UCSD-AML1 (cell line): ENCODE measurements around the gene PRPSAP1.

Experiments used
- DNase-seq: peaks from one replicate; lab custom pipeline; 2025; ENCODE audit not compliant: unreplicated experiment; lab: John Stamatoyannopoulos, UW

The PRPSAP1 gene

GRCh38 chr17:76383546-76384221, 30.0 kb upstream of the PRPSAP1 start:
- DNase-seq = peak; percentile 64

GRCh38 chr17:76382803-76383545, 29.3 kb upstream of the PRPSAP1 start:
- peak; percentile 64 for DNase-seq

DNA sequence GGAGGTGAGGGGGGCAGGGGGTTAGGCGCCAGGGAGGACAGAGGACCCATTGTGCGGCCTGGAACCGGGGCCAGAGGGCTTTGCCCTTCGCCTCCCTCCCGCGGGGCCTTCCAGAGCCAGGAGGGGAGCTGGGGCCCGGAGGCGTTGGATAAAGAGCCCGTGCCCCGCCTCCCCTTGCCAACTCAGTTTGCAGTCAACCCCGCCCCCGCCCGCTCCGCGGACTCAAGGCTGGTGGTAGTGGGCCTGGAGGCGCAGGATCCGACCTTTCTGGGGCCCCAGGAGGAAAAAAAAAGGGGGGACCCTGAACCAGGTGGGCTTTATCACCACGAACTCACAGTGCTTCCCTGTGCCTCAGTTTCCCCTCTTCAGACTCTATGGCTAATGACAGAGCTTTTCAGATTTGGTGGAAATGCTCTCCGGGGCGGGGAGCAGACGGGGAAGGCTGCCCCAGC, 28.7 kb upstream of the PRPSAP1 start:
- no peak for DNase-seq

- DNase-seq = no peak
Observed at GRCh38 chr17:76381633-76382350, 28.1 kb upstream of the PRPSAP1 start.

DNA sequence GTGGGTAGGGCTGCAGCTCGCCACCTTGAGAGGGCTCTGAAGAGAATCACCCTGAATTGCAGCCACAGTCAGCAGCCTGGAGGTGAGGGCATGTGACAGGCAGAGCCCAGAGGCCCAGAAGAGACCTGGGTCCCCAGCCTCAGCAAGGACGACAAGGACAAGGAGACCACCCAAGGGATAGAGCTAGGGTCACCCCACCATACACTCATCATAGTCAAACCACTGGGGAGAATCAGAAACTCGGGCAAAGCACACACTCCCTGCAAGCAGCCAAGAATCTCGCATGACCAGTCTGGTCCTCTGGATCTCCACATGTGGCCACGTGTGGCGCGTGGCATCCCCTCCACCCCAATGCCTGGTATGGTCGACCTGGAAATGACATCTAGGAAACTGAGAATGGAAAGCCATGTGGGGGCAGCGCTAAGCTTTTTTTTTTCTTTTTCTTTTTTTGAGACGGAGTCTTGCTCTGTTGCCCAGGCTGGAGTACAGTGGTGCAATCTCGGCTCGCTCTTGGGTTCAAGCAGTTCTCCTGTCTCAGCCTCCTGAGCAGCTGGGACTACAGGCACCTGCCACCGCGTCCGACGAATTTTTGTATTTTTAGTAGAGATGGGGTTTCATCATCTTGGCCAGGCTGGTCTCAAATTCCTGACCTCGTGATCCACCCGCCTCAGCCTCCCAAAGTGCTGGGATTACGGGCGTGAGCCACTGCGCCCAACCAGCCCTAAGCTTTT, 26.1 kb upstream of the PRPSAP1 start:
- DNase-seq = no peak

GRCh38 chr17:76379275-76379641, 25.5 kb upstream of the PRPSAP1 start:
- no peak for DNase-seq

GRCh38 chr17:76378548-76379274, 25.0 kb upstream of the PRPSAP1 start:
- DNase-seq = no peak

- DNase-seq = no peak
Observed at GRCh38 chr17:76376318-76377133, 22.8 kb upstream of the PRPSAP1 start.

- no peak for DNase-seq
Observed at GRCh38 chr17:76371656-76372628, 18.2 kb upstream of the PRPSAP1 start.

- DNase-seq = peak; percentile 28
Observed at GRCh38 chr17:76370261-76370993, 16.7 kb upstream of the PRPSAP1 start.

GRCh38 chr17:76369804-76370203, 16.1 kb upstream of the PRPSAP1 start:
- no peak for DNase-seq

DNA sequence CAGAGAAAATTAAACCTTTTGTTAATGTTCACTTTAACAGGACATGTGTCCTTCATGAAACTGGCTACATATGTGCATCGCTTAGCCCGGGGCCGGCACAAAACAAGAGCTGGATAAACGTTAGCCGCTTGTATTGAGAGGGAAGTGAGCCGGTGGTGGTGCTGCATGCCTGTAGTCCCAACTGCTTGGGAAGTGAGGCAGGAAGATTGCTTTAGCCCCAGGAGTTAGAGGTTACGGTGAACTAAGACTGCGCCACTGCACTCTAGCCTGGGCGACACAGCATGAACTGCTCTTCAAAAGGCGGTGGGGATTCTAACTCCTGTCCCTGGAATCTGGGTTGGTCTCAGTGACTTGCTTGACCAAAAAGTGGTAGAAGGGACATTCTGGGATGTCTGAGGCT, 15.7 kb upstream of the PRPSAP1 start:
- DNase-seq = no peak

DNA sequence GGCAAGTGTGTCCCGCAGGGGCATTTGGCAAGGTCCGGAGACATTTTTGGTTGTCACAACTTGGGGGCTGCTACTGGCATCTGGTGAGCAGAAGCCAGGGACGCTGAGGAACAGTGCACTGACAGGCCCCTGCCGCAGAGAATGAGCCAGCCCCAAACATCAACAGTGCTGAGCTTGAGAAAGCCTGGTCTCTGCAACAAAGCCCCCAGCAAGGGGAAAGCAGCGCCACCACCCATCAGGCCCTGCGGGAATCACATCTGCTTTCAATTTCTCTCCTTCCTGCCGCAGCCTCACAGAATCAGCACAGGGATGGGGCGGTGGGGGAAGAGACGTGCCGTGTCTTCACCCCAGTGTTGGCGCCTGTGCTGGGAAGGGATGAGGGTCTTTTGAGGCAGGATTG, 14.8 kb upstream of the PRPSAP1 start:
- no peak for DNase-seq

DNA sequence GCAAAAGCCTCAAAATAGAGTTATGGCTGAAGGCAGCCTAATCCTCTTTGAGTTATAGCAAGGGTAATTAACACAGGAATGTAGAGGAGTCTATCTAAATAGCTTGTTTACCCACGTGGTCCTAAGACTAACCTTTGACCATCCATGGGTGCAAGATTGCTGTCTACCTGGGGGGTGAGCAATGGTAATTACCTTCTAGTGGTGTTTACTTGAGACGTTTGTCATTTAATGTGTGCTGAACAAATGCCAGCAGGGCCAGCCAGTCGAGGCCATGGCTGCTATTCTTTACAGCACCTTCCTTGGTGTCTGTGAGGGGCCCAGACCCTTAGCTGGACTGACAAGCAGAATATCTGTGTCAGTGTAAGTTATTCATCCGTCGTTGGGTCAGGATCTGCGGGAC, 13.9 kb upstream of the PRPSAP1 start:
- no peak for DNase-seq

DNA sequence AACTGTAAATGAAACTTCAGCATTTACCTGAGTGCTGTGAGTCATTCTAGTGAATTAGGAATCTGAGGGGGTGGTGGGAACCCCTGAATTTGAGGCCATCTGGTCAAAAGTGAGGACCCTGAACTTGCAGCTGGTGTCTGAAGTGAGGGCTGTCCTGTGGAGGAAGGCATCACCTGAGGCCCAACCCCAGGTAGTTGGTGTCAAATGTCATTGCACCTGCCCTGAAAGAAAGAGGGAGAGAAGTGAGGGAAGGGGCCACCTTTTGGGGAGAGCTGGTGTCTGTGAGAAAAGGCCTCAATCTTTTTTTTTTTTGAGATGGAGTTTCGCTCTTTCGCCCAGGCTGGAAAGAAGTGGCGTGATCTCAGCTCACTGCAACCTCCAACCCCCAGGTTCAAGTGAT, 12.5 kb upstream of the PRPSAP1 start:
- no peak for DNase-seq

GRCh38 chr17:76365256-76365903, 11.7 kb upstream of the PRPSAP1 start:
- no peak for DNase-seq

DNA sequence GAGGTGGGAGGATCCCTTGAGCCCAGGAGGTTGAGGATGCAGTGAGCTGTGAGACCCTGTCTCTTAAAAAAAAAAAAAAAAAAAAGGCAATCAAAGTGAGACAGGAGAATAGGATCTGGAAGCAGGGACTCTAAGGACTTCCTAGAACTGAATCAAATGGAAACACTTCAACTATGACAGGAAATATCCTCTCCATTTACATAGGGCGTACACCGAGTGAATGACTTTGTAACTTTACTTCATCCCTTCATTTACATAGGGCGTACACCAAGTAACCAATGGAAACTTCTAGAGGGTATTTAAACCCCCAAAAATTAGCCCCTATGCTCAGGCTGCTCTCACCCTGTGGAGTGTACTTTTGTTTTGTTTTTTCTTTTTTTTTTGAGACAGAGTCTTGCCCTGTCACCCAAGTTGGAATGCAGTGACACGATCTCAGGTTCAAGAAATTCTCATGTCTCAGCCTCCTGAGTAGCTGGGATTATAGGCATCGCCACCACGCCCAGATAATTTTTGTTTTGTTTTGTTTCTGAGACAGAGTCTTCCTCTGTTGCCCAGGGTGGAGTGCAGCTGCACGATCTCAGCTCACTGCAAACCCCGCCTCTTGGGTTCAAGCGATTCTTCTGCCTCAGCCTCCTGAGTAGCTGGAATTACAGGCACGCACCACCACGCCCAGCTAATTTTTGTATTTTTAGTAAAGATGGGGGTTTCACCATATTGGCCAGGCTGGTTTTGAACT, 9.6 kb upstream of the PRPSAP1 start:
- DNase-seq = no peak
